Stomach (tissue), 9 donors: ENCODE measurements around the gene HACL1. TPM values are rescaled to one million over a fixed set of nuclear protein-coding genes. Genes with fewer than 3 reads are reported as not detected.

ENCODE experiments used
- DNase-seq, 2 donors: peaks; one replicate each; pipeline versions ENCODE4 v3.0.0 to v3.0.0-alpha.2; 2013 to 2019
- H3K27ac ChIP-seq, 5 donors: fragments of 200-600 bp in 4 of 5; sonication (generic) in 4 of 5; one replicate each; pipeline ENCODE4 v1.5.1; 2013 to 2019; ENCODE audit warnings: mild to moderate bottlenecking in 1 of 5, moderate library complexity in 1 of 5
- H3K27me3 ChIP-seq, 3 donors: fragments of 200-600 bp; sonication (generic); one replicate each; pipeline ENCODE4 v1.5.1; 2017 to 2019; ENCODE audit warnings: mixed run types in 1 of 3
- H3K36me3 ChIP-seq, 4 donors: fragments of 200-600 bp; sonication (generic); 1 replicate in 3 of 4; 2 replicates in 1 of 4; pipeline ENCODE4 v1.5.1; 2016 to 2019
- H3K4me1 ChIP-seq, 4 donors: fragments of 200-600 bp; sonication (generic); one replicate each; pipeline ENCODE4 v1.5.1; 2016 to 2019
- H3K4me3 ChIP-seq, 4 donors: fragments of 200-600 bp; sonication (generic) in 3 of 4; one replicate each; pipeline ENCODE4 v1.5.1; 2016 to 2019; ENCODE audit warnings: mild to moderate bottlenecking in 1 of 4
- H3K9me3 ChIP-seq, 4 donors: fragments of 200-600 bp; sonication (generic); one replicate each; pipeline ENCODE4 v1.5.1; 2016 to 2019
- EP300 ChIP-seq: sonication (generic); formaldehyde crosslinking; IDR thresholded peaks from one replicate; pipeline ENCODE4 v1.6.1; 2017; ENCODE audit warnings: antibody characterized with exemption
- POLR2A ChIP-seq, 4 donors: fragments of 450-650 bp; IDR thresholded peaks; one replicate each; pipeline ENCODE4 v1.6.1; 2016; ENCODE audit warnings: antibody characterized with exemption in 4 of 4, control low read depth in 2 of 4, mild to moderate bottlenecking in 1 of 4, moderate library complexity in 1 of 4
- POLR2AphosphoS5 ChIP-seq, 3 donors: sonication (generic); formaldehyde crosslinking; IDR thresholded peaks; one replicate each; pipeline ENCODE4 v1.6.1; 2016; ENCODE audit warnings: antibody characterized with exemption in 3 of 3
- WGBS, 5 donors: extraction: QIAGEN DNeasy Blood & Tissue Kit in 3 of 5; methylation state at CpG; one replicate each; pipeline versions ENCODE4 v1.1.5 to v1.1.7; 2013 to 2018; 5-methylcytosine and 5-hydroxymethylcytosine counted together
- intact Hi-C: fragments of 100-400 bp; cut with DNase I; formaldehyde crosslinking; loops from one replicate; pipeline ENCODE4 v1.15.1; 2023; ENCODE audit warnings: low total_unique reads
- polyA plus RNA-seq, 3 donors: library from polyadenylated mRNA; stranded (reverse); fragments of 200-250 nt; gene quantifications; one replicate each; pipeline ENCODE4 v1.2.3, GENCODE V29; 2013
- total RNA-seq, 5 donors: library from RNA; depleted of rRNA; stranded (reverse); fragments of >200 nt; gene quantifications; one replicate each; pipeline versions ENCODE4 v1.1.0 to v1.2.3, GENCODE V29; 2014 to 2016
- TF ChIP-seq, protein P1 (sequence below), 7 experiments: fragments of 450-650 bp in 4 of 7; fragments of 200-600 bp in 3 of 7; sonication (generic) in 3 of 7; IDR thresholded peaks; one replicate each; pipeline ENCODE4 v1.5.1; 2016 to 2019; ENCODE audit warnings: antibody characterized with exemption in 7 of 7, control low read depth in 2 of 7, mild to moderate bottlenecking in 1 of 7
- donor health status: healthy with polysubstance abuse.
- donor health status: Bipolar disorder and iron deficiency.
- donor health status: healthy.

Gene HACL1
- total and polyA plus RNA-seq, 8 donors = 13.9 to 46.7 (median 21.0) TPM

GRCh38 chr3:15579051-15579450 lies 22.3 kb downstream of the HACL1 start:
- intact Hi-C loops = no loop called here
- TF ChIP-seq, protein P1, sequence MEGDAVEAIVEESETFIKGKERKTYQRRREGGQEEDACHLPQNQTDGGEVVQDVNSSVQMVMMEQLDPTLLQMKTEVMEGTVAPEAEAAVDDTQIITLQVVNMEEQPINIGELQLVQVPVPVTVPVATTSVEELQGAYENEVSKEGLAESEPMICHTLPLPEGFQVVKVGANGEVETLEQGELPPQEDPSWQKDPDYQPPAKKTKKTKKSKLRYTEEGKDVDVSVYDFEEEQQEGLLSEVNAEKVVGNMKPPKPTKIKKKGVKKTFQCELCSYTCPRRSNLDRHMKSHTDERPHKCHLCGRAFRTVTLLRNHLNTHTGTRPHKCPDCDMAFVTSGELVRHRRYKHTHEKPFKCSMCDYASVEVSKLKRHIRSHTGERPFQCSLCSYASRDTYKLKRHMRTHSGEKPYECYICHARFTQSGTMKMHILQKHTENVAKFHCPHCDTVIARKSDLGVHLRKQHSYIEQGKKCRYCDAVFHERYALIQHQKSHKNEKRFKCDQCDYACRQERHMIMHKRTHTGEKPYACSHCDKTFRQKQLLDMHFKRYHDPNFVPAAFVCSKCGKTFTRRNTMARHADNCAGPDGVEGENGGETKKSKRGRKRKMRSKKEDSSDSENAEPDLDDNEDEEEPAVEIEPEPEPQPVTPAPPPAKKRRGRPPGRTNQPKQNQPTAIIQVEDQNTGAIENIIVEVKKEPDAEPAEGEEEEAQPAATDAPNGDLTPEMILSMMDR (IDR thresholded peaks at IDR 0.05) = no peak
- TF ChIP-seq POLR2AphosphoS5 (IDR thresholded peaks at IDR 0.05) (no peak), EP300 (no peak), POLR2A (IDR thresholded peaks at IDR 0.05) (no peak)
- Histone ChIP-seq H3K36me3 (peaks cover 6 to 84% (median 72%) of the 10 kb centered on the region in 4 donors), H3K9me3 (no peaks in the 10 kb centered on the region), H3K4me1 (peaks cover 0 to 9% (median 0%) of the 10 kb centered on the region in 4 donors), H3K27me3 (no peaks in the 10 kb centered on the region), H3K27ac (no peak overlapping the region), H3K4me3 (no peak overlapping the region)
- WGBS, 5 donors = 22 to 68% (median 33%) methylated on average over 2 of the region's 2 CpGs
- DNase-seq = no peak

GRCh38 chr3:15578289-15578867 lies 23.0 kb downstream of the HACL1 start:
- Histone ChIP-seq H3K4me3 (no peak overlapping the region), H3K27ac (no peak overlapping the region), H3K36me3 (peaks cover 8 to 85% (median 72%) of the 10 kb centered on the region in 4 donors), H3K4me1 (peaks cover 0 to 9% (median 0%) of the 10 kb centered on the region in 4 donors), H3K9me3 (no peaks in the 10 kb centered on the region), H3K27me3 (no peaks in the 10 kb centered on the region)
- TF ChIP-seq EP300 = no peak
- TF ChIP-seq, protein P1 (IDR thresholded peaks at IDR 0.05) = no peak
- no peak for TF ChIP-seq POLR2AphosphoS5 (IDR thresholded peaks at IDR 0.05)
- TF ChIP-seq POLR2A (IDR thresholded peaks at IDR 0.05) = no peak
- WGBS, 5 donors = 51 to 86% (median 79%) methylated on average over 3 of the region's 3 CpGs
- intact Hi-C loops = no loop called here
- DNase-seq = no peak

- no peaks in the 10 kb centered on the region for H3K27me3 ChIP-seq
- no peak overlapping the region for H3K4me3 ChIP-seq
- no peaks in the 10 kb centered on the region for H3K9me3 ChIP-seq
- 69 to 93% (median 77%) methylated on average over 3 of the region's 3 CpGs for WGBS, 5 donors
- peaks cover 0 to 9% (median 0%) of the 10 kb centered on the region in 4 donors for H3K4me1 ChIP-seq
- H3K27ac ChIP-seq = no peak overlapping the region
- DNase-seq = no peak
- intact Hi-C loops = no loop called here
- H3K36me3 ChIP-seq = peaks cover 12 to 85% (median 70%) of the 10 kb centered on the region in 4 donors
- TF ChIP-seq POLR2A (IDR thresholded peaks at IDR 0.05) (no peak), EP300 (no peak)
These were observed 24.9 kb downstream of the HACL1 start for GRCh38 chr3:15576475-15576874.

DNA sequence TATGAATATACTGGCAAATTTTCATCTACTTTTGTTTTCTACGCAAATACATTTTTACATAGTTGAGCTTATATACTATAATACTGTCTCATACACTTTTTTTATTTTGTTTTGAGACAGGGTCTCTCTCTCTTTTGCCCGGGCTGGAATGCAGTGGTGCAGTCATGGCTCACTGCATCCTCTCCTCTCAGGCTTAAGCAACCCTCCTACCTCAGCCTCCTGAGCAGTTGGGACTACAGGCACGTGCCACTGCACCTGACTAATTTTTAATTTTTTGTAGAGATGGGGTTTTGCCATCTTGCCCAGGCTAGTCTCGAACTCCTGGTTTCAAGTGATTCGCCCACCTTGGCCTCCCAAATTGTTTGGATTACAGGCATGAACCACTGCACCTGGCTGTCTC lies 25.9 kb downstream of the HACL1 start:
- no peak overlapping the region for H3K27ac ChIP-seq
- H3K36me3 ChIP-seq = peaks cover 12 to 85% (median 70%) of the 10 kb centered on the region in 4 donors
- no peaks in the 10 kb centered on the region for H3K9me3 ChIP-seq
- H3K27me3 ChIP-seq = no peaks in the 10 kb centered on the region
- DNase-seq = no peak
- no peak overlapping the region for H3K4me3 ChIP-seq
- 93 to 98% (median 94%) methylated on average over 5 of the region's 5 CpGs for WGBS, 5 donors
- H3K4me1 ChIP-seq = peaks cover 0 to 9% (median 0%) of the 10 kb centered on the region in 4 donors
- intact Hi-C loops = no loop called here
- TF ChIP-seq POLR2A (IDR thresholded peaks at IDR 0.05) = no peak
- TF ChIP-seq EP300 = no peak
- TF ChIP-seq, protein P1 (IDR thresholded peaks at IDR 0.05) = no peak
- TF ChIP-seq POLR2AphosphoS5 (IDR thresholded peaks at IDR 0.05) = no peak

- peak in 1 of 2 donors; percentile 17 for DNase-seq
- Histone ChIP-seq H3K4me1 (no peaks in the 10 kb centered on the region), H3K9me3 (no peaks in the 10 kb centered on the region), H3K36me3 (peaks cover 24 to 90% (median 71%) of the 10 kb centered on the region in 4 donors), H3K27ac (no peak overlapping the region), H3K27me3 (no peaks in the 10 kb centered on the region), H3K4me3 (no peak overlapping the region)
- 64 to 74% (median 66%) methylated on average over 4 of the region's 4 CpGs for WGBS, 5 donors
- intact Hi-C loops = no loop called here
- TF ChIP-seq EP300 = no peak
- TF ChIP-seq POLR2A (IDR thresholded peaks at IDR 0.05) = no peak
- TF ChIP-seq POLR2AphosphoS5 (IDR thresholded peaks at IDR 0.05) = no peak
- TF ChIP-seq, protein P1 (IDR thresholded peaks at IDR 0.05) = no peak
These were observed 29.2 kb downstream of the HACL1 start for GRCh38 chr3:15572138-15572537.
